Measurements from ENCODE around the gene RHOD. TPM values are rescaled to one million over a fixed set of nuclear protein-coding genes. Genes with fewer than 3 reads are reported as not detected.

Gene RHOD
- polyA plus RNA-seq, 1 donor from 2014 or later = not detected

DNA sequence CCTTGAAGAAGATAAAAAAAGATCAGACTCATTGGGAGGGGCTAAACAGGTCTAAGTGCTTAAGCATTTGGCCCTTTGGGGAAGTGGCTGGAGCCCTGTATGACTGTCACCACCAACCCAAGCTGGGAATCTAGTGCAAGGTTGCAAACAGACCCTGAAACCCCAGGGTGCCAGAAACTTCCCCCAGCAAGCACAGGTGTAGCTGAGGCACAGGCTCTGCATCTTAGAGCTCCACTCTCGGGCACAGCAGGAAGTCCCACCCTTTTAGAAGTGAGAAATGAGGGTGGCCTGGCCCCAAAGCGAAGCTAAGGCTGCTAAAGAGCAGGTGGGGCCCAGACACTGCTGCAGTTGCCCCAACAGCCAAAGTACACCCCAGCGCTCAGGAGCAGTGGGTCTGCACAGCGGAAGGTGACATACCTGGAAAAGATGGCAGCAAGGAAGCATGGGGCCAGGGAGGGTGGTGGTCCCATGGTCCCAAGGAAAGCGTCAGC lies 56.6 kb downstream of the RHOD start:
- no peaks in the 10 kb centered on the region for H3K36me3 ChIP-seq (ENCODE audit: insufficient read depth, low read length)
- TF ChIP-seq RAD21 (conservative IDR thresholded peaks at IDR 0.05) = no peak
- TF ChIP-seq, protein P1, sequence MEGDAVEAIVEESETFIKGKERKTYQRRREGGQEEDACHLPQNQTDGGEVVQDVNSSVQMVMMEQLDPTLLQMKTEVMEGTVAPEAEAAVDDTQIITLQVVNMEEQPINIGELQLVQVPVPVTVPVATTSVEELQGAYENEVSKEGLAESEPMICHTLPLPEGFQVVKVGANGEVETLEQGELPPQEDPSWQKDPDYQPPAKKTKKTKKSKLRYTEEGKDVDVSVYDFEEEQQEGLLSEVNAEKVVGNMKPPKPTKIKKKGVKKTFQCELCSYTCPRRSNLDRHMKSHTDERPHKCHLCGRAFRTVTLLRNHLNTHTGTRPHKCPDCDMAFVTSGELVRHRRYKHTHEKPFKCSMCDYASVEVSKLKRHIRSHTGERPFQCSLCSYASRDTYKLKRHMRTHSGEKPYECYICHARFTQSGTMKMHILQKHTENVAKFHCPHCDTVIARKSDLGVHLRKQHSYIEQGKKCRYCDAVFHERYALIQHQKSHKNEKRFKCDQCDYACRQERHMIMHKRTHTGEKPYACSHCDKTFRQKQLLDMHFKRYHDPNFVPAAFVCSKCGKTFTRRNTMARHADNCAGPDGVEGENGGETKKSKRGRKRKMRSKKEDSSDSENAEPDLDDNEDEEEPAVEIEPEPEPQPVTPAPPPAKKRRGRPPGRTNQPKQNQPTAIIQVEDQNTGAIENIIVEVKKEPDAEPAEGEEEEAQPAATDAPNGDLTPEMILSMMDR (IDR thresholded peaks at IDR 0.05; ENCODE audit: poor library complexity, severe bottlenecking) = no peak
- no peak for TF ChIP-seq POLR2AphosphoS5 (IDR thresholded peaks at IDR 0.05)
- TF ChIP-seq TAF1 (IDR thresholded peaks at IDR 0.05; ENCODE audit: low read depth) = no peak
- no peak for TF ChIP-seq EZH2 (IDR thresholded peaks at IDR 0.05; ENCODE audit: borderline replicate concordance, insufficient read depth, low read length, poor library complexity, severe bottlenecking)
- TF ChIP-seq SMC3 (conservative IDR thresholded peaks at IDR 0.05; ENCODE audit: poor library complexity) = no peak
- TF ChIP-seq MXI1 (conservative IDR thresholded peaks at IDR 0.05; ENCODE audit: poor library complexity, severe bottlenecking) = no peak
- TF ChIP-seq, protein P2, sequence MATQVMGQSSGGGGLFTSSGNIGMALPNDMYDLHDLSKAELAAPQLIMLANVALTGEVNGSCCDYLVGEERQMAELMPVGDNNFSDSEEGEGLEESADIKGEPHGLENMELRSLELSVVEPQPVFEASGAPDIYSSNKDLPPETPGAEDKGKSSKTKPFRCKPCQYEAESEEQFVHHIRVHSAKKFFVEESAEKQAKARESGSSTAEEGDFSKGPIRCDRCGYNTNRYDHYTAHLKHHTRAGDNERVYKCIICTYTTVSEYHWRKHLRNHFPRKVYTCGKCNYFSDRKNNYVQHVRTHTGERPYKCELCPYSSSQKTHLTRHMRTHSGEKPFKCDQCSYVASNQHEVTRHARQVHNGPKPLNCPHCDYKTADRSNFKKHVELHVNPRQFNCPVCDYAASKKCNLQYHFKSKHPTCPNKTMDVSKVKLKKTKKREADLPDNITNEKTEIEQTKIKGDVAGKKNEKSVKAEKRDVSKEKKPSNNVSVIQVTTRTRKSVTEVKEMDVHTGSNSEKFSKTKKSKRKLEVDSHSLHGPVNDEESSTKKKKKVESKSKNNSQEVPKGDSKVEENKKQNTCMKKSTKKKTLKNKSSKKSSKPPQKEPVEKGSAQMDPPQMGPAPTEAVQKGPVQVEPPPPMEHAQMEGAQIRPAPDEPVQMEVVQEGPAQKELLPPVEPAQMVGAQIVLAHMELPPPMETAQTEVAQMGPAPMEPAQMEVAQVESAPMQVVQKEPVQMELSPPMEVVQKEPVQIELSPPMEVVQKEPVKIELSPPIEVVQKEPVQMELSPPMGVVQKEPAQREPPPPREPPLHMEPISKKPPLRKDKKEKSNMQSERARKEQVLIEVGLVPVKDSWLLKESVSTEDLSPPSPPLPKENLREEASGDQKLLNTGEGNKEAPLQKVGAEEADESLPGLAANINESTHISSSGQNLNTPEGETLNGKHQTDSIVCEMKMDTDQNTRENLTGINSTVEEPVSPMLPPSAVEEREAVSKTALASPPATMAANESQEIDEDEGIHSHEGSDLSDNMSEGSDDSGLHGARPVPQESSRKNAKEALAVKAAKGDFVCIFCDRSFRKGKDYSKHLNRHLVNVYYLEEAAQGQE (IDR thresholded peaks at IDR 0.05; ENCODE audit: borderline replicate concordance) = no peak
- TF ChIP-seq EP300 (conservative IDR thresholded peaks at IDR 0.05; ENCODE audit: poor library complexity, severe bottlenecking) = no peak
- H4K20me1 ChIP-seq (ENCODE audit: insufficient read depth) = no peaks in the 10 kb centered on the region
- no peaks in the 10 kb centered on the region for H3K79me2 ChIP-seq (replicated peaks; ENCODE audit: insufficient read depth, low read length)
- no peaks in the 10 kb centered on the region for H3K9me3 ChIP-seq (ENCODE audit: low read length)
- no peak overlapping the region for H3K27ac ChIP-seq (ENCODE audit: low read length)
- no peaks in the 10 kb centered on the region for H3K27me3 ChIP-seq (ENCODE audit: insufficient read depth, low read depth, low read length)
- H3K4me3 ChIP-seq (ENCODE audit: low read length) = no peak overlapping the region
- no peak overlapping the region for H3K9ac ChIP-seq (ENCODE audit: low read length)
- no peak overlapping the region for H3K4me2 ChIP-seq (ENCODE audit: low read length)
- H2AFZ ChIP-seq (ENCODE audit: low read depth, low read length) = no peak overlapping the region
- H3K9me2 ChIP-seq (ENCODE audit: insufficient read depth, low read length) = no peaks in the 10 kb centered on the region
- no peaks in the 10 kb centered on the region for H3F3A ChIP-seq (ENCODE audit: insufficient read depth, low read length, poor library complexity, severe bottlenecking)

DNA sequence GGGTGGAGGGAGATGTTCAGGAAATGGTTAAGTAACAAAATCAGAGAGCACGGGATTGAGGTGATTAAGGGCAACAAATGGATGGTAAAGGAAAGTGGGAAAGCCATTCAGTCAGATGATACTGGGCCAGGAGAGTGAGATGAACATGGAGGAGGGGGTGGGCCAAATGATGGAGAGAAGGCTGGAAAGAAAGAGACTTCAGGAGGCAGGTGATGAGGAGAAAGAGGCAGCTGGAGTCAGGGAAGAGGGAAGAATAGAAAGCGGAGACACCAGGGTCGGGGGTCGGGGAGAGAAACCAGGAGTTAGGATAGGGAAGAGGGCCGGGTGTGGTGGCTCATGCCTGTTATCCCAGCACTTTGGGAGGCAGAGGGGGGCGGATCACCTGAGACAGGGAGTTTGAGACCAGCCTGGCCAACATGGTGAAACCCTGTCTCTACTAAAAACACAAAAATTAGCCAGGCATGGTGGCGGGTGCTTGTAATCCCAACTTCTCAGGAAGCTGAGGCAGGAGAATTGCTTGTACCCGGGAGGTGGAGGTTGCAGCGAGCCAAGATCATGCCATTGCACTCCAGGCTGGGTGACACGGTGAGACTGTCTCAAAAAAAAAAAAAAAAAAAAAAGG lies 57.7 kb downstream of the RHOD start:
- no peak overlapping the region for H2AFZ ChIP-seq (ENCODE audit: low read depth, low read length)
- H3K27ac ChIP-seq (ENCODE audit: low read length) = no peak overlapping the region
- H3K4me3 ChIP-seq (ENCODE audit: low read length) = no peak overlapping the region
- H3K9me3 ChIP-seq (ENCODE audit: low read length) = no peaks in the 10 kb centered on the region
- no peaks in the 10 kb centered on the region for H4K20me1 ChIP-seq (ENCODE audit: insufficient read depth)
- no peaks in the 10 kb centered on the region for H3K9me2 ChIP-seq (ENCODE audit: insufficient read depth, low read length)
- no peak overlapping the region for H3K9ac ChIP-seq (ENCODE audit: low read length)
- H3F3A ChIP-seq (ENCODE audit: insufficient read depth, low read length, poor library complexity, severe bottlenecking) = no peaks in the 10 kb centered on the region
- no peaks in the 10 kb centered on the region for H3K27me3 ChIP-seq (ENCODE audit: insufficient read depth, low read depth, low read length)
- no peak overlapping the region for H3K4me2 ChIP-seq (ENCODE audit: low read length)
- no peaks in the 10 kb centered on the region for H3K79me2 ChIP-seq (replicated peaks; ENCODE audit: insufficient read depth, low read length)
- TF ChIP-seq, protein P1 (IDR thresholded peaks at IDR 0.05; ENCODE audit: poor library complexity, severe bottlenecking) = no peak
- TF ChIP-seq RAD21 (conservative IDR thresholded peaks at IDR 0.05) (no peak), TAF1 (IDR thresholded peaks at IDR 0.05; ENCODE audit: low read depth) (no peak), EZH2 (IDR thresholded peaks at IDR 0.05; ENCODE audit: borderline replicate concordance, insufficient read depth, low read length, poor library complexity, severe bottlenecking) (no peak), EP300 (conservative IDR thresholded peaks at IDR 0.05; ENCODE audit: poor library complexity, severe bottlenecking) (no peak), POLR2AphosphoS5 (IDR thresholded peaks at IDR 0.05) (no peak), SMC3 (conservative IDR thresholded peaks at IDR 0.05; ENCODE audit: poor library complexity) (no peak), MXI1 (conservative IDR thresholded peaks at IDR 0.05; ENCODE audit: poor library complexity, severe bottlenecking) (no peak)
- TF ChIP-seq, protein P2 (IDR thresholded peaks at IDR 0.05; ENCODE audit: borderline replicate concordance) = no peak
- H3K36me3 ChIP-seq (ENCODE audit: insufficient read depth, low read length) = no peaks in the 10 kb centered on the region
